PC-3 (cell line): ENCODE results near the gene TP53I3. TPM values are rescaled to one million over a fixed set of nuclear protein-coding genes. Genes with fewer than 3 reads are reported as not detected.
A peak's percentile ranks its signal among the peaks of the same experiment; 100 is the strongest.

Source experiments
- ATAC-seq: fragments of 200-7000 bp; cut with Tn5 transposase; 2 replicates; pipeline ENCODE4 v1.9.1; 2020; ENCODE audit warnings: mild to moderate bottlenecking, moderate library complexity
- BruUV-seq: library from RNA; stranded (reverse); fragments of 400-500 nt; replicated peaks from 2 replicates; lab custom pipeline; 2021; lab: Mats Ljungman, UMichigan
- CTCF ChIA-PET: fragments of 300-600 bp; sonication (Branson Sonifier 250); formaldehyde crosslinking; loops from one replicate; lab custom pipeline; 2022; ENCODE audit warnings: antibody characterized with exemption; lab: Charles Lee
- POLR2A ChIA-PET: fragments of 300-600 bp; sonication (Branson Sonifier 250); formaldehyde crosslinking; loops from one replicate; lab custom pipeline; 2022; ENCODE audit warnings: antibody characterized with exemption; ENCODE audit not compliant: unreplicated experiment; lab: Charles Lee
- DNase-seq: peaks from one replicate; pipeline ENCODE4 v3.0.0-alpha.2; 2015
- H2AFZ ChIP-seq: fragments of 300-600 bp; sonication (generic); 2 replicates; pipeline ENCODE4 v1.6.0; 2016; ENCODE audit warnings: antibody characterized with exemption, low read length
- H3F3A ChIP-seq: fragments of 300-600 bp; sonication (generic); one replicate; pipeline ENCODE4 v1.6.0; 2017; ENCODE audit warnings: antibody characterized with exemption, low read length, control low read depth, mild to moderate bottlenecking; ENCODE audit not compliant: unreplicated experiment
- H3K27ac ChIP-seq: fragments of 300-600 bp; sonication (generic); 2 replicates; pipeline ENCODE4 v1.5.1; 2016; ENCODE audit warnings: mild to moderate bottlenecking, low read length
- H3K27me3 ChIP-seq: fragments of 300-600 bp; sonication (generic); 2 replicates; pipeline ENCODE4 v1.6.1; 2016; ENCODE audit warnings: low read length, mixed read lengths
- H3K36me3 ChIP-seq: fragments of 300-600 bp; sonication (generic); 2 replicates; pipeline ENCODE4 v1.6.1; 2016; ENCODE audit warnings: low read depth, mixed run types, low read length, mixed read lengths
- H3K4me1 ChIP-seq: fragments of 300-600 bp; sonication (generic); 2 replicates; pipeline ENCODE4 v1.5.1; 2016; ENCODE audit warnings: low read length; ENCODE audit not compliant: insufficient read depth
- H3K4me2 ChIP-seq: fragments of 300-600 bp; sonication (generic); 2 replicates; pipeline ENCODE4 v1.6.0; 2016; ENCODE audit warnings: low read length
- H3K4me3 ChIP-seq: fragments of 300-600 bp; sonication (generic); 2 replicates; pipeline ENCODE4 v1.5.1; 2016; ENCODE audit warnings: mild to moderate bottlenecking, low read length, mixed read lengths
- H3K79me2 ChIP-seq: fragments of 300-600 bp; sonication (generic); 2 replicates; pipeline ENCODE4 v1.6.1; 2017; ENCODE audit warnings: low read length, mixed read lengths
- H3K9ac ChIP-seq: fragments of 300-600 bp; sonication (generic); 2 replicates; pipeline ENCODE4 v1.6.0; 2016; ENCODE audit warnings: mild to moderate bottlenecking, low read length
- H3K9me2 ChIP-seq: fragments of 300-600 bp; sonication (generic); replicated peaks from 2 replicates; pipeline ENCODE4 v1.6.1; 2016; ENCODE audit warnings: mixed run types, low read length, mixed read lengths
- H3K9me3 ChIP-seq: fragments of 300-600 bp; sonication (generic); 2 replicates; pipeline ENCODE4 v1.6.1; 2016; ENCODE audit warnings: low read length, mixed read lengths
- H4K20me1 ChIP-seq: fragments of 300-600 bp; sonication (generic); 2 replicates; pipeline ENCODE4 v1.6.1; 2016; ENCODE audit warnings: low read length, mixed read lengths
- CTCF ChIP-seq: fragments of 300-600 bp; sonication (generic); conservative IDR thresholded peaks from 2 replicates; pipeline ENCODE4 v1.5.1; 2017; ENCODE audit warnings: antibody characterized with exemption, low read depth, mild to moderate bottlenecking, low read length
- EZH2 ChIP-seq: fragments of 300-600 bp; sonication (generic); IDR thresholded peaks from one replicate; pipeline ENCODE4 v1.6.1; 2017; ENCODE audit warnings: antibody characterized with exemption, mild to moderate bottlenecking, low read length; ENCODE audit not compliant: unreplicated experiment
- EZH2phosphoT487 ChIP-seq: fragments of 300-600 bp; sonication (generic); IDR thresholded peaks from 2 replicates; pipeline ENCODE4 v1.6.1; 2018; ENCODE audit warnings: mild to moderate bottlenecking, antibody characterized with exemption, low read length, borderline replicate concordance
- intact Hi-C: fragments of 100-400 bp; cut with micrococcal nuclease; formaldehyde crosslinking; loops from 2 replicates; pipeline ENCODE4 v1.9.0; 2023
- total RNA-seq: library from RNA; depleted of rRNA; stranded (reverse); fragments of >200 nt; gene quantifications from 2 replicates; pipeline ENCODE4 v1.2.3, GENCODE V29; 2014; rRNA removed

The TP53I3 gene
- total RNA-seq, 1 experiment from 2014 or later, result 42.4 TPM

GRCh38 chr2:24040511-24040910 is 44.1 kb downstream of the TP53I3 start:
- H3K79me2 ChIP-seq, result peaks cover 40% of the 10 kb centered on the region
- TF ChIP-seq EZH2phosphoT487 (no peak), CTCF (no peak), EZH2 (no peak)
- no peak overlapping the region for H3K4me3 ChIP-seq
- CTCF ChIA-PET, result no interaction called here
- DNase-seq, result peak; percentile 25
- no peaks in the 10 kb centered on the region for H3F3A ChIP-seq
- ATAC-seq, result no peak
- intact Hi-C loops, result no loop called here
- BruUV-seq, result no TSS peak
- H3K36me3 ChIP-seq, result peaks cover 21% of the 10 kb centered on the region
- no peak overlapping the region for H3K4me2 ChIP-seq
- no peaks in the 10 kb centered on the region for H3K27me3 ChIP-seq
- no peak overlapping the region for H2AFZ ChIP-seq
- H3K4me1 ChIP-seq, result no peaks in the 10 kb centered on the region
- H3K27ac ChIP-seq, result no peak overlapping the region
- POLR2A ChIA-PET, result no interaction called here
- no peaks in the 10 kb centered on the region for H3K9me2 ChIP-seq
- H4K20me1 ChIP-seq, result no peaks in the 10 kb centered on the region
- no peak overlapping the region for H3K9ac ChIP-seq
- H3K9me3 ChIP-seq, result no peaks in the 10 kb centered on the region

- DNase-seq (no peak), ATAC-seq (no peak)
- H3K27ac ChIP-seq, result no peak overlapping the region
- TF ChIP-seq EZH2phosphoT487, result no peak
- TF ChIP-seq EZH2, result no peak
- TF ChIP-seq CTCF, result no peak
- no TSS peak for BruUV-seq
- H3K27me3 ChIP-seq, result no peaks in the 10 kb centered on the region
- peaks cover 38% of the 10 kb centered on the region for H3K79me2 ChIP-seq
- H3K4me1 ChIP-seq, result no peaks in the 10 kb centered on the region
- H3K9ac ChIP-seq, result no peak overlapping the region
- ChIA-PET POLR2A (no interaction called here), CTCF (no interaction called here)
- no peaks in the 10 kb centered on the region for H4K20me1 ChIP-seq
- no peaks in the 10 kb centered on the region for H3F3A ChIP-seq
- H2AFZ ChIP-seq, result no peak overlapping the region
- H3K4me3 ChIP-seq, result no peak overlapping the region
- H3K9me2 ChIP-seq, result no peaks in the 10 kb centered on the region
- no peaks in the 10 kb centered on the region for H3K9me3 ChIP-seq
- intact Hi-C loops, result no loop called here
- H3K36me3 ChIP-seq, result peaks cover 21% of the 10 kb centered on the region
- no peak overlapping the region for H3K4me2 ChIP-seq
Measured at GRCh38 chr2:24038786-24039499, 45.7 kb downstream of the TP53I3 start.

Other genes with a start within 250 kb of the TP53I3 start
- gene ATAD2B, start 157.7 kb downstream of the TP53I3 start, total RNA-seq, result 8.6 TPM in 2 replicates
- 14.2 and 15.4 TPM in 2 replicates for gene UBXN2A, start 144.4 kb downstream of the TP53I3 start, total RNA-seq
- not detected in 2 replicates for gene MFSD2B, start 74.7 kb downstream of the TP53I3 start, total RNA-seq
- 5.6 and 11.5 TPM in 2 replicates for gene WDCP, start 37.4 kb downstream of the TP53I3 start, total RNA-seq
- 2.1 and 2.7 TPM in 2 replicates for gene FKBP1B, start 35.1 kb downstream of the TP53I3 start, total RNA-seq
- gene SF3B6, start 8.5 kb downstream of the TP53I3 start, total RNA-seq, result 139 and 220 TPM in 2 replicates
- 0.44 and 2.3 TPM in 2 replicates for gene PFN4, start 38.5 kb upstream of the TP53I3 start, total RNA-seq
- 4.5 and 8.8 TPM in 2 replicates for gene FAM228B, start 38.6 kb upstream of the TP53I3 start, total RNA-seq
- not detected in 2 replicates for gene FAM228A, start 90.2 kb upstream of the TP53I3 start, total RNA-seq